GM19023 (cell line): ENCODE measurements around the gene UHMK1.
"Not testable (repeated sequence)": the region's sequence is repeated elsewhere in the genome, so short reads cannot be mapped to it uniquely, and the experiment has no call there.

Experiments used
- ATAC-seq: cut with Tn5 transposase; IDR thresholded peaks from one replicate; pipeline ENCODE4 v1.9.1; 2021; ENCODE audit warnings: mild to moderate bottlenecking, moderate library complexity; ENCODE audit not compliant: unreplicated experiment

UHMK1 gene, protein sequence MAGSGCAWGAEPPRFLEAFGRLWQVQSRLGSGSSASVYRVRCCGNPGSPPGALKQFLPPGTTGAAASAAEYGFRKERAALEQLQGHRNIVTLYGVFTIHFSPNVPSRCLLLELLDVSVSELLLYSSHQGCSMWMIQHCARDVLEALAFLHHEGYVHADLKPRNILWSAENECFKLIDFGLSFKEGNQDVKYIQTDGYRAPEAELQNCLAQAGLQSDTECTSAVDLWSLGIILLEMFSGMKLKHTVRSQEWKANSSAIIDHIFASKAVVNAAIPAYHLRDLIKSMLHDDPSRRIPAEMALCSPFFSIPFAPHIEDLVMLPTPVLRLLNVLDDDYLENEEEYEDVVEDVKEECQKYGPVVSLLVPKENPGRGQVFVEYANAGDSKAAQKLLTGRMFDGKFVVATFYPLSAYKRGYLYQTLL

DNA sequence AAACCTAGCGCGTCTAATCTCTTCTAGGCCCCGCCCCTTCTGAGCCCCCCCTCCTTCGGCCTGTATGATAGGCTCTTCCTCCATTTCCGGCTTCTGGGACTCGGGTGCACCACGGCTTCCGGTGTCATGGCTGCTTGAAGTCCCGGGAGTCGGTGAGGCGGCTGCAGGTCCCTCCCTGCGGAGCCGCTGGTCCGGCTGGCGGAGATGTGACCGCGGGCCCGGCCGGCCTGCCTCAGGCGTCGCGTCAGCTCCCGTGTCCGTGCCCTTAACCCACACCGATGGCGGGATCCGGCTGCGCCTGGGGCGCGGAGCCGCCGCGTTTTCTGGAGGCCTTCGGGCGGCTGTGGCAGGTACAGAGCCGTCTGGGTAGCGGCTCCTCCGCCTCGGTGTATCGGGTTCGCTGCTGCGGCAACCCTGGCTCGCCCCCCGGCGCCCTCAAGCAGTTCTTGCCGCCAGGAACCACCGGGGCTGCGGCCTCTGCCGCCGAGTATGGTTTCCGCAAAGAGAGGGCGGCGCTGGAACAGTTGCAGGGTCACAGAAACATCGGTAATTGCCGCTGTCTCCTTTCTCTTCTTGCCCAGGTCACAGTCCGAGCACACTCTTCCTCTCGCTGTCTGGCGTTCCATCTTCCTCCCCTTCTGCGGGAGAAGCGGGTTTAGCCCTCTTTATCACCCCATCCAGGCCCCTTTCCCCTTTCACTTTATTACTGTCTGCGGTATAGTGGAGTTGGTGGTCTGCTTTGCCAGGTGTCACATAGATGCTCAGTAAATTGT, at the start of gene UHMK1:
Gene UHMK1 (plus strand): TSS at position 96 of the 773 bp plus-strand sequence. CDS start 183 bp downstream, at position 279.
- peak; percentile 97 for ATAC-seq

DNA sequence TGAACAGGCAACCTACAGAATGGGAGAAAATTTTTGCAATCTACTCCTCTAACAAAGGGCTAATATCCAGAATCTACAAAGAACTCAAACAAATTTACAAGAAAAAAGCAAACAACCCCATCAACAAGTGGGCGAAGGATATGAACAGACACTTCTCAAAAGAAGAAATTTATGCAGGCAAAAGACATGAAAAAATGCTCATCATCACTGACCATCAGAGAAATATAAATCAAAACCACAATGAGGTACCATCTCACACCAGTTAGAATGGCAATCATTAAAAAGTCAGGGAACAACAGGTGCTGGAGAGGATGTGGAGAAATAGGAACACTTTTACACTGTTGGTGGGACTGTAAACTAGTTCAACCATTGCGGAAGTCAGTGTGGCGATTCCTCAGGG, 43.3 kb upstream of the UHMK1 start:
- not testable (repeated sequence) for ATAC-seq

DNA sequence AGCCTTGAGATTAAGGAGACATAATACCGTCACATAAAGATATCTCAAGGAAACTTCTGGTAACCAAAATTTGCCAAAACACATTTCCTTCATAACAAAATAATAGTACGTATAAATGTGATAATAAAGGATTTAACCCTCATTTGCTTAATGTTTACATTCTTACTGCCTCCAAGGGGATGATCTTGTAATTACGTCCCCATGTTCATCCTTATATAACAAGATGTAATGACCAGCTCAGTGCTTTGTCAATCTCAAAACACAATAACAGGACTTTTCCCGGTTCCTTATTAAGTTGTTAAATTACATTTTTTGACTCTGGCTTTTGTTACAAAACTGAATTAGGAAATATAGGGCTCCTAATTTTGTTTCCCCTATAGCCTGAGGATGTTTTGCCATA, 41.3 kb upstream of the UHMK1 start:
- ATAC-seq = no peak

DNA sequence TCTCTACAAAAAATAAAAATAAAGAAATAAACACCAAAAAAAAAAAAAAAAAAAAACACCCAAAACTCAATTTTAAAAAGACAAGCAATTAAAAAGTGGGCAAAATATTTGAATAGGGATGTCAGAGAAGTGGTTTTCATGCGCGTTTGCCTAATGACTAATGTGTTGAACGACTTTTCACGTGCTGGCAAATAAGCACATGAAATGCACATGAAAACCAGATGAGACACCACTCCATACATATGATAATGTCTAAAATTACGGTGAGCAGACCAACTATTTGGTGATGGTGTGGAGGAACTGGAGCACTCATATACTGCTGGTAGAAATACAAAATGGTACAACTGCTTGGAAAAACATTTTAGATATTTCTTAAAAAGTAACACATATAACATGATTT, 39.4 kb upstream of the UHMK1 start:
- ATAC-seq = no peak

DNA sequence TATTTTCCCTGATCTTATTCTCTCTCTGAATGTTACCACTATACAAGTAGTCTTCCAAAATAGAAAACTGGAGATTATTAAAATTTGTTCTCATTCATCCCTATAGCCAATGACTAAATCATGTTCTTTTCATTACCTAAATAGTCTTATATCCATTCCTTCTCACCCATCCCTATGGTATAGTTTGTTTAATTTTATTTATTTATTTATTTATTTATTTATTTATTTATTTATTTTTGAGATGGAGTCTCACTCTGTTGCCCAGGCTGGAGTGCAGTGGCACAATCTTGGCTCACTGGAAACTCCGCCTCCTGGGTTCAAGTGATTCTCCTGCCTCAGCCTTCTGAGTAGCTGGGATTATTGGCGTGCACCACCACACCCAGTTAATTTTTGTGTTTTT, 35.2 kb upstream of the UHMK1 start:
- not testable (repeated sequence) for ATAC-seq

DNA sequence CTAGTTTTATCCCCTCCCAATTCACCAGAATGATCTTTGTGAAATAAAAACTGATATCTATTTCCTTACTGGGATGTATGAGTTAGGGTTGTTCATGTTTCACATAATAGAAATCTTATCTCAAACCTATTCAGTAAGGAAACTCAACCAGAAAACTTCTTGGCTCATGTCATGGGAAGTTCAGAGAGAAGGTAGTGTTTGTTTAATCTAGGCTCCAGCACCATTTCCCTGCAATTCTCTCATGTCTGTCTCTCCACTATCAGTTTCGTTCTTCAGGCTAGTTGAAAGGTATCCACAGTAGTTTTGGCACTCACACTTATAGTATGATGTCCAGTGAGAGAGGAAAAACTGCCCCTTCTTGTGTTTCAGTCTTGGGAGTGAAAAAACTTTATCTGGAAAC, 34.6 kb upstream of the UHMK1 start:
- ATAC-seq = no peak

DNA sequence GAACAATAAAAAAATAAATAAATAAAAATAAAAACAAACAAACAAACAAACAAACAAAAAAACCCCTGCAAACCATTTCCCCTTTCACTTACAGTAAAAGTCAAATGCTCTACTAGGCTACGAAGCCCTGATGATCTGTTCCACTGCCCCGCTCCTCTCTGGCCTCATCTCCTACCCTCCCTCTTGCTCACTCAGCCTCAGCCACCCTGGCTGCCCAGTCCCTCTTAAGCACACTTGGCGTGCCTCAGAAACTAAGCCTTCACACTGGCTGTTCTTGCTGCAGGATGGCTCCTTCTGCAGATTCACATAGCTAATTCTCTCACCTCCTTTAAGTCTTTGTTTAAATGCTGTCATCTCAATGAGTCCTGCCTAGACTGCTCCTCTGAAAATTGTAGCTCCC, 30.8 kb upstream of the UHMK1 start:
- no peak for ATAC-seq

DNA sequence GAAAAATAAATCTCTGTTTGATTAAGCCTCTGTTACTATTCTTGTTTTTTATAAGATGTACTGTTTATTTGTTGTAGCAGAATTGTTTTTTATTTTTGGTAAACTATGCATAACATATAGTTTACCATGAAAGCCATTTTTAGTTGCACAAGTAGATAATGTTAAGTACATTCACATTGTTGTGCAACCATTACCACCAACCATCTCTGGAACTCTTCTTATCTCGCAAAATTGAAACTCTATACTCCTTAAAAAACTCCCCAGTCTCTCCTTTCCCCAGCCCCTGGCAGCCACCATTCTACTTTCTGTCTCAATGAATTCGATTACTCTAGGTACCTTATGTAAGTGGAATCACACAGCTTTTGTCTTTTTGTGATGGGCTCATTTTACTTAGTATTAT, 27.4 kb upstream of the UHMK1 start:
- no peak for ATAC-seq

DNA sequence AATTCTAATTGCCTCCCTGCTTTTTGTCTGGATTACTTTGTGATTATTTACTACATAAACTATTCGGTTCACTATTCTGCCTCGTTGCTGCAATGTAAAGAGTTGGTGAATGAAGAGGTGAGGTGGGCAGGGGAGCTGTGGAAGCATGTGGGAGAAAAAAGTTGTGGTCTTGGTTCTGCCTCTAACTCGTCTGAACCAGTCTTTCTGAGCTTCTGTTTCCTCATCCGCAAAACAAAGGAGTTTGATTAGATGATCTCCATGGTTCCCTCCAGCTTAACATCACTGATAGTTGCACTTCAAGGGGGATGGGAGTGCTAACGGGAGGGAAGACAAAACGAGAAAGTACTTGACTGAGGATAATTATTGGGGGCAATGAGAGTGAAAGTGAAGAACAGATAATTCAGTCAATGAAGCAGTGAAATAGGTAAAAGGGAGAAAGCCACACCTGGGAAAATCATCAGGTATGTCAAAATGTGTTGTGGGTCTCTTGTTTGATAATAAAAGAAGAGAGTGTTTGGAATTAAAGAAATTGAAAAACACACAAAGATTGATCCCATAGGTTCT, 26.2 kb upstream of the UHMK1 start:
- ATAC-seq = no peak

DNA sequence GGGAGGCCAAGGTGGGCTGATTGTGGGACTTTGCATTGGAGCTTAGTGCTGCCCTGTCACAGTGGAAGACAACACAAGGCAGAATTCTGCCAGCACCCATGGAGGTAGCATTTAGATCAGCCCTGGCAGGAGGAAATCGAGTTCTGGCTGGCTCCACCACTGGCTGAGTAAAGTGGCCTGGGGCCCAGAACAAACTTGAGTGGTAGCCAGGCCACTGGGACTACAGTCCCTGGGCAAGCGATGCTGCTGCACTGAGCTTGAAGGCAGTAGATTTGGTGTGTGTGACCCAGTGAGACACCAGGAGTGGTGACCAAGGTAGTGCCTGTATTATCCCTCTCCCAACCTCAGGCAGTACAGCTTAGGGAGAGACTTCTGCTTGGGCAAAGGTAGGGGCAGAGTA, 22.5 kb upstream of the UHMK1 start:
- ATAC-seq = no peak

DNA sequence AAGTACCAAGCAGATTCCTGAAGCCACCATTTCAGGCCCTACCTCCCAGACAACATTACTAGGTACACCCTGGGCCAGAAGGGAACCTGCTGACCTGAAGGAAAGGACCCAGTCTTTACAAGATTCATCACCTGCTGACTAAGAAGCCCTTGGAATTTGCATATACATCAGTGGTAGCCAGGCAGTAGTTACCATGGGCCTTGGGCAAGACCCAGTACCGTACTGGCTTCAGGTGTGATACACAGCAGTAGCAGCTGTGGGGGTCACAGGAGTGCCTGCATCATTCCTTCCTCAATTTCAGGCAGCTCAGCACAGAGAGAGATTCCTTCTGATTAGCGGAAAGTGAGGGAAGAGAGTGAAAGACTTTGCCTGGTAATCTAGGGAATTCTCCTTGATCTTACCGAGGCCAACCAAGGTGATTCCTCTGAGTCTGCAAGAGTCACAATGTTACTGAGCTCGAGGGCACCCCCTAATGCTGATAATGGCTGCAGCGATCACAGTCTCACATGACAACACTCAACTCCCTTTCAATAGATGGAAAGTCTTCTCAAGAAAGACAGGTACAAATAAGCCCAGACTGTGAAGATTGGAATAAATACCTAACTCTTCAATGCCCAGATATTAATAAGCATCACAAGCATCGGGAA, 22.0 kb upstream of the UHMK1 start:
- no peak for ATAC-seq

DNA sequence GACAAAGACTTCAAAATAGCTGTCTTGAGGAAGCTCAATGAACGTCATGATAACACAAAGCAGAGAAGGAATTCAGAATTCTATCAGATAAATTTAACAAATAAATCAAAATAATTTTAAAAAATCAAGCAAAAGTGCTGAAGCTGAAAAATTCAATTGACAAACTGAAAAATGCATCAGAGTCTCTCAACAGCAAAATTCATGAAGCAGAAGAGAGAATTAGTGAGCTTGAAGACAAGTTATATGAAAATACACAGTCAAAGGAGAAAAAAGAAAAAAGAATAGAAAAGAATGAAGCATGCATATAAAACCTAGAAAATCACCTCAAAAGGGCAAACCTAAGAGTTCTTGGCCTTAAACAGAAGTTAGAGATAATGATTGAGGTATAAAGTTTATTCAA, 21.0 kb upstream of the UHMK1 start:
- ATAC-seq = no peak

DNA sequence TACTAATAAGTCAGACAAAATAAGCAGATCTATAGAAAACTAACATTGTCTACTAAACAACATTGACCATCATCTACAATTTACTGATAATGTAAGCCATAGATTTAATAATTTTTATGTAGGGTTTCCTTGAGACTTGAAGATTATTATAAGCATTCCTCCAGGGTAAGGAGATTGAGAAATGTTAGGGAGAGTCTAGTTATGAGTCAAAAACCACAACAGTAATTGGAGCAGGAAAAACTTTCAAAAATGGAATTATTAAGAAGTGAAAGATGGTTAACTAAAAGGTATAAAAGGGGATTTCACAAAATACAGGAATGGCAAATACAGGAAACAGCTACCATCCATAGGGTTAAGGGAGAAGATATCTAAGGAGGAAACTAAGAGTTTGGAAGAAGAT, 12.4 kb upstream of the UHMK1 start:
- ATAC-seq = no peak

DNA sequence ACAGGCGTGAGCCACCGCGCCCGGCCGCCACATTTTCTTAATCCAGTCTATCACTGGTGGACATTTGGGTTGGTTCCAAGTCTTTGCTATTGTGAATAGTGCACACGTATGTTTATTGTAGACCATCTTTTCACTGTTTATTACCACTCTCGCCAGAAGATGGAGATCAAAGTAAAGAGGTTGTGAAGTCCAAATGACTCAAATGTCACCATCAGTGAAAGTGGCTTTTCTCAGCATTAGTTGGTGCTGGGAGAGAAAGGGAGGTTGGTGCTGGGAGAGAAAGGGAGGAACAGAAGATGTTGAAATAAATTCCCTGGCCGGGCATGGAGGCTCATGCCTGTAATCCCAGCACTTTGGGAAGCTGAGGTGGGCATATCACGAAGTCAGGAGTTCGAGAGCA, 10.4 kb upstream of the UHMK1 start:
- no peak for ATAC-seq

DNA sequence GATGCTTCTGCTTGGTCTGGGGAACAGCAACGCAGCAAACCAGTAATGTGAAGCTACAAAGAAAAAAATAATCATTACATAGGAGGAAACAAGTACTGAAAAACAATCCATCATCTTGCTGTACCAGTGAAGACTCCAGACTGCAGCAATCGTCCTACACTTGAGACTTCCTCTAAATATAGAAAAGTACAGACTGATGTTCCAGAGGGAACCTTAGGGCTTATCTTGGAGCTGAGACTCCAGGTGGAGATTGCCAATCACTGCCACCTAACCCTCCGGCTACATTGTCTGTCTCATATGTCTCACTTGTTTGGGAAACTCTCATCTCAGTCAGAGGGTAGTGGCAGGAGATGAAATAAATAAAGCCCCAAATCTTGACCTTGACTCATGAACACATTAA, 9.4 kb upstream of the UHMK1 start:
- no peak for ATAC-seq

DNA sequence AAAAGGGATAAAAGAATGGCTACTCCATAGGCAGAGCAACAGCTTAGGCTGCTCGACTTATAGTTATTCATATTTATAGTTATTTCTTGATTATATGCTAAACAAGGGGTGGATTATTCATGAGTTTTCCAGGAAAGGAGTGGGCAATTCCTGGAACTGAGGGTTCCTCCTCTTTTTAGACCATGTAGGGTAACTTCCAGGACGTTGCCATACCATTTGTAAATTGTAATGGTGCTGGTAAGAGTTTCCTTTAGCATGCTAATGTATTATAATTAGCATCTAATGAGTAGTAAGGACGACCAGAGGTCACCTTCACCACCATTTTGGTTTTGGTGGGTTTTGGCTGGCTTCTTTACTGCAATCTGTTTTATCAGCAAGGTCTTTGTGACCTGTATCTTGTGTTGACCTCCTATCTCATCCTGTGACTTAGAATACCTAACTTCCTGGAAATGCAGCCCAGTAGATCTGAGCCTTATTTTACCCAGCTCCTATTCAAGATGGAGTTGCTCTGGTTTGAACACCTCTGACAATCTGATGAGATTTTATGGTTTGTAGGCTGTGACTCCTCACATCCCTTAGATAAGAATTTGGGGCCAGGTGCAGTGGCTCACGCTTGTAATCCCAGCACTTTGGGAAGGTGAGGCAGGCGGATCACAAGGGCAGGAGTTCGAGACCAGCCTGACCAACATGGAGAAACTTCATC, 1.9 kb upstream of the UHMK1 start:
- not testable (repeated sequence) for ATAC-seq

DNA sequence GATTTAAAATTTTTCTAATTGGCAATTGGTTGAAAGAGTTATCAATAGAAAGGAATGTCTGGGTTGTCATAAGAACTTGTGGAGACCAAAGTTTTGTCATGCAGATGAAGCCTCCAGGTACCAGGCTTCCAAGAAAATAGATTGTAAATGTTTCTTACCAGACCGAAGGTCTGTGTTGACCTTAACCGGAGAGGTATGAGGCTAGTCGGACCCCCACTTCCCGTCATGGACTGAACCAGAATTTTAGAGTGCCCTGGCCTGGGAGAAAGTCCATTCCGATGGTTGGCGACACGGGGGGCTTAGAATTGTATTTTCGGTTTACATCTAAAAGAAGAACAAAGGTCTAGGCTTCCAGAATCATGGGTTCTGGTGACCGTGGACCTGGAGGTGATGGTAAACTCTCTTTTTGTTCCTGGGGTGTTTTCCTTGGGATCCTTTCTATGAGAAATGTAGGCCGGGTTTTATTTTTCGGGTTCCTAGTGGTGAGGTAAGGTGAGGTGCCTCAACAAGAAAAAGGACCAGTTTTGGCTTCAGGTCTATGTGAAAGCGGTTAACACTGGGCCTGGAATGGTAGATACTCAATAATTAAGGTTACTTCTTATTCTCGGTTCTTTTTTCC, 405 bp upstream of the UHMK1 start:
- no peak for ATAC-seq

DNA sequence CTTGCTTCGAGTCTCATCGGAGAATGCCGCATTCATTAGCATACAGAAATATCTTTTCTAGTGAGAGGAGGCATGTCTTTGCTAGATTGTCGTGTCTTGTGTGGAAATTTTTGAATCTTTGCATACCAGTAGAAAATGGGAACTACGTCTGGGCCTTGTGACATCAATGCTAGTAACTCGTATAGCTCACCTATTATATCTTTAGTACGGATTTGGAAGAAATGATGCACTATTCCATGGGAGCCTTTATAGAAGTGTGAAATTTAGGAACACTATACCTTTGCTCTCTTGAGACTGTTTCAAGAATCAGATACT, 835 bp downstream of the UHMK1 start:
- ATAC-seq = peak; percentile 11

DNA sequence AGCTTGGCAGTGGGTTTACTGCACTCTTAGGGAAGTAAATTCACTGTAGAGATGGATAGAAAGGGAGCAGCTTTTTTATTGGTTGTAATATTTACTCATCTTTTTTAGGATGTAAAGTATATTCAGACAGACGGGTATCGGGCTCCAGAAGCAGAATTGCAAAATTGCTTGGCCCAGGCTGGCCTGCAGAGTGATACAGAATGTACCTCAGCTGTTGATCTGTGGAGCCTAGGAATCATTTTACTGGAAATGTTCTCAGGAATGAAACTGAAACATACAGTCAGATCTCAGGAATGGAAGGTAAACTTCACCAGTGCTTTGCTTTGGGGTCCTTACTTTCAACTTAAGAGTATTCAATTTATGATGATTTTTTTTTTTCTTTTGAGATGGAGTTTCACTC, 3.2 kb downstream of the UHMK1 start:
- no peak for ATAC-seq

DNA sequence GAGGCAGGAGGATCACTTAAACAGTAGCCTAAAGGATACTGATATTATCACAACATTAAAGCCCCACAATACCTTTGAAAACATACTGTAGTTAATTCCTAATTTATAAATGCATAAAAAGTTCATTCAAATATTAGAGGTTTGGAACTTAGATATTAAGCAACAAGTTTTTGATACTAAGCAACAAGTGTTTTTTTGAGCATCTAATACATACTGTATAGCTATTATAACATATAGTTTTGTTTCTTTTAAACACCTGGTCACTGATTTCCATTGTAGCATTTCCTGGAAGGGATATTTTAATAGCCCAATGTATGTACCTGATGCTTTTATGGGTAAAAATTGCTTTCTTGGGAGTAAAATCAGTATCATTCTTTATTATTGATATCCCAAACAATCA, 4.5 kb downstream of the UHMK1 start:
- ATAC-seq = no peak

DNA sequence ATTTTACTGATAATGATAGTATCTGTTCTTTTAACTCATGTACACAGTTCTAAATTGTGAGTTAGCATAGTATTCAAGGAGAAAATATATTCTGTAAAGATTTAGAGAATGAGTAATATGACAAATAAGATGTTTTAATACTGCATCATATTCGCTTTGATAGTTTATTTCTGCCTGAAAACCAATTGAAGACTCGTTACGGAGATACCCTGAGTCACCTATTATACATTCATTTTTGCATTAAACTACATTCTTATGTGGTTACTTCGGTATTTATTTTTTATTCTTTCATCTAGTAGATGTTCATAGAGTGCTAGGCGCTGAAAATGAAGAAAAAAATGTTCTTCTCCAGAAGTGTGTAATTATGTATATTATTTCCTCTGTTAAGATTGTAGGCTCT, 5.3 kb downstream of the UHMK1 start:
- ATAC-seq = no peak
